Mesenchymal stem cell (in vitro differentiated cells and primary cell): ENCODE data around the gene IGF2BP1.
A peak's percentile ranks its signal among the peaks of the same experiment; 100 is the strongest.

ENCODE experiments used
- DNase-seq: peaks from one replicate; pipeline ENCODE4 v3.0.0-alpha.2; 2013
- H2AFZ ChIP-seq: one replicate; pipeline ENCODE4 v1.6.1; 2013; ENCODE audit warnings: low read depth, mild to moderate bottlenecking, control low read depth, inconsistent platforms, low read length, moderate library complexity
- H2AK5ac ChIP-seq: 2 replicates; pipeline ENCODE4 v1.6.1; 2013; ENCODE audit warnings: low read length, moderate library complexity, mild to moderate bottlenecking, inconsistent platforms; ENCODE audit not compliant: severe bottlenecking
- H2BK120ac ChIP-seq: one replicate; pipeline ENCODE4 v1.6.1; 2013; ENCODE audit warnings: low read depth, mild to moderate bottlenecking, inconsistent platforms, low read length, moderate library complexity
- H2BK12ac ChIP-seq, 2 experiments: one replicate each; pipeline ENCODE4 v1.6.1; 2013; ENCODE audit warnings: inconsistent platforms in 2 of 2, low read length in 2 of 2, mild to moderate bottlenecking in 2 of 2, moderate library complexity in 2 of 2, control low read depth in 1 of 2
- H2BK15ac ChIP-seq: one replicate; pipeline ENCODE4 v1.6.1; 2013; ENCODE audit warnings: mild to moderate bottlenecking, low read depth, inconsistent platforms; ENCODE audit not compliant: poor library complexity, severe bottlenecking
- H2BK5ac ChIP-seq: 2 replicates; pipeline ENCODE4 v1.6.1; 2013; ENCODE audit warnings: low read depth, mild to moderate bottlenecking, low read length, control low read depth, inconsistent platforms; ENCODE audit not compliant: poor library complexity, severe bottlenecking
- H3K14ac ChIP-seq, 2 experiments: one replicate each; pipeline ENCODE4 v1.6.1; 2013; ENCODE audit warnings: inconsistent platforms in 2 of 2, low read length in 2 of 2, control low read depth in 1 of 2, mild to moderate bottlenecking in 1 of 2, moderate library complexity in 1 of 2
- H3K18ac ChIP-seq, 2 experiments: one replicate each; pipeline ENCODE4 v1.6.1; 2013; ENCODE audit warnings: inconsistent platforms in 2 of 2, low read length in 2 of 2, control low read depth in 1 of 2, low read depth in 1 of 2, mild to moderate bottlenecking in 1 of 2
- H3K23ac ChIP-seq, 2 experiments: one replicate each; pipeline ENCODE4 v1.6.1; 2013; ENCODE audit warnings: inconsistent platforms in 2 of 2, low read length in 2 of 2, mild to moderate bottlenecking in 2 of 2, moderate library complexity in 2 of 2, control low read depth in 1 of 2
- H3K27ac ChIP-seq: 2 replicates; pipeline ENCODE4 v1.5.1; 2013; ENCODE audit warnings: mild to moderate bottlenecking, moderate library complexity, low read length, control low read depth, inconsistent platforms; ENCODE audit not compliant: poor library complexity, severe bottlenecking
- H3K27me3 ChIP-seq, 2 experiments: 2 replicates each; pipeline versions ENCODE4 v1.6.1 to v1.7.0; 2013; ENCODE audit warnings: low read length in 2 of 2, mild to moderate bottlenecking in 2 of 2, moderate library complexity in 2 of 2, control low read depth in 1 of 2, inconsistent platforms in 1 of 2; ENCODE audit not compliant: control insufficient read depth in 1 of 2, insufficient read depth in 1 of 2
- H3K36me3 ChIP-seq, 2 experiments: 2 replicates each; pipeline versions ENCODE4 v1.6.1 to v1.7.0; 2013; ENCODE audit warnings: low read length in 2 of 2, control low read depth in 1 of 2, inconsistent platforms in 1 of 2, low read depth in 1 of 2, mild to moderate bottlenecking in 1 of 2; ENCODE audit not compliant: insufficient read depth in 2 of 2, control insufficient read depth in 1 of 2
- H3K4ac ChIP-seq, 2 experiments: one replicate each; pipeline ENCODE4 v1.6.1; 2013; ENCODE audit warnings: inconsistent platforms in 2 of 2, low read length in 2 of 2, mild to moderate bottlenecking in 2 of 2, moderate library complexity in 2 of 2, control low read depth in 1 of 2, low read depth in 1 of 2
- H3K4me1 ChIP-seq: 2 replicates; pipeline ENCODE4 v1.6.1; 2013; ENCODE audit warnings: low read depth, low read length, control low read depth; ENCODE audit not compliant: control insufficient read depth, insufficient read depth
- H3K4me2 ChIP-seq: 2 replicates; pipeline ENCODE4 v1.6.1; 2013; ENCODE audit warnings: low read length, mild to moderate bottlenecking, inconsistent platforms; ENCODE audit not compliant: poor library complexity, severe bottlenecking
- H3K4me3 ChIP-seq, 2 experiments: 2 replicates each; pipeline versions ENCODE4 v1.5.1 to v1.7.0; 2013; ENCODE audit warnings: low read length in 2 of 2, mild to moderate bottlenecking in 2 of 2, control low read depth in 1 of 2, low read depth in 1 of 2; ENCODE audit not compliant: insufficient read depth in 1 of 2
- H3K79me1 ChIP-seq: replicated peaks from 2 replicates; pipeline ENCODE4 v1.6.1; 2013; ENCODE audit warnings: mild to moderate bottlenecking, control low read depth, low read length, inconsistent platforms; ENCODE audit not compliant: poor library complexity, severe bottlenecking
- H3K9ac ChIP-seq: 2 replicates; pipeline ENCODE4 v1.7.0; 2013; ENCODE audit warnings: mild to moderate bottlenecking, low read length, moderate library complexity
- H3K9me3 ChIP-seq: 2 replicates; pipeline ENCODE4 v1.7.0; 2013; ENCODE audit warnings: mild to moderate bottlenecking, low read length; ENCODE audit not compliant: control insufficient read depth
- H4K8ac ChIP-seq: one replicate; pipeline ENCODE4 v1.6.1; 2013; ENCODE audit warnings: inconsistent platforms, mild to moderate bottlenecking, low read length, moderate library complexity
- H4K91ac ChIP-seq: one replicate; pipeline ENCODE4 v1.6.1; 2013; ENCODE audit warnings: mild to moderate bottlenecking, low read length, inconsistent platforms
- WGBS: methylation state at CpG from one replicate; pipeline ENCODE4 v1.1.7; 2013; ENCODE audit warnings: mixed read lengths; 5-methylcytosine and 5-hydroxymethylcytosine counted together

IGF2BP1 gene

GRCh38 chr17:49020609-49021008, 23.4 kb downstream of the IGF2BP1 start:
- H3K23ac ChIP-seq: no peak overlapping the region
- WGBS: 82% methylated on average over 7 of the region's 8 CpGs
- H3K36me3 ChIP-seq: peaks cover 0 to 4% of the 10 kb centered on the region in 2 experiments
- no peak overlapping the region for H4K91ac ChIP-seq
- peaks cover 0 to 12% of the 10 kb centered on the region in 2 experiments for H3K27me3 ChIP-seq
- no peak overlapping the region for H2BK12ac ChIP-seq
- H4K8ac ChIP-seq: no peak overlapping the region
- H3K9me3 ChIP-seq: no peaks in the 10 kb centered on the region
- no peak overlapping the region for H2BK120ac ChIP-seq
- H3K79me1 ChIP-seq: peaks cover 2% of the 10 kb centered on the region
- peak overlapping the region; percentile 71 for H2AK5ac ChIP-seq
- H2AFZ ChIP-seq: no peak overlapping the region
- H3K14ac ChIP-seq: no peak overlapping the region
- H3K18ac ChIP-seq: no peak overlapping the region
- H3K9ac ChIP-seq: no peak overlapping the region
- DNase-seq: no peak
- no peak overlapping the region for H3K4me3 ChIP-seq
- H3K4me2 ChIP-seq: no peak overlapping the region
- peak overlapping the region; percentile 81 for H3K27ac ChIP-seq
- no peak overlapping the region for H3K4ac ChIP-seq
- H2BK5ac ChIP-seq: no peak overlapping the region
- no peak overlapping the region for H2BK15ac ChIP-seq
- H3K4me1 ChIP-seq: peaks cover 39% of the 10 kb centered on the region

- no peak overlapping the region for H2BK15ac ChIP-seq
- H4K91ac ChIP-seq: no peak overlapping the region
- H3K27me3 ChIP-seq: peaks cover 0 to 6% of the 10 kb centered on the region in 2 experiments
- H3K9me3 ChIP-seq: no peaks in the 10 kb centered on the region
- peak overlapping the region; percentile 99 for H2AK5ac ChIP-seq
- no peak overlapping the region for H3K4me2 ChIP-seq
- peak overlapping the region in 1 of 2 experiments; percentile 10 for H2BK12ac ChIP-seq
- peaks cover 0 to 6% of the 10 kb centered on the region in 2 experiments for H3K36me3 ChIP-seq
- H3K79me1 ChIP-seq: peaks cover 3% of the 10 kb centered on the region
- no peak overlapping the region for H3K4ac ChIP-seq
- DNase-seq: peak; percentile 47
- peak overlapping the region in 1 of 2 experiments; percentile 83 for H3K18ac ChIP-seq
- no peak overlapping the region for H3K23ac ChIP-seq
- no peak overlapping the region for H4K8ac ChIP-seq
- WGBS: 42% methylated on average over 5 of the region's 5 CpGs
- H3K4me3 ChIP-seq: no peak overlapping the region
- H3K27ac ChIP-seq: peak overlapping the region; percentile 81
- no peak overlapping the region for H3K14ac ChIP-seq
- H2AFZ ChIP-seq: no peak overlapping the region
- peak overlapping the region; percentile 39 for H2BK120ac ChIP-seq
- no peak overlapping the region for H3K9ac ChIP-seq
- peak overlapping the region; percentile 94 for H2BK5ac ChIP-seq
- H3K4me1 ChIP-seq: peaks cover 36% of the 10 kb centered on the region
Observed at GRCh38 chr17:49021095-49021767, 24.0 kb downstream of the IGF2BP1 start.

DNA sequence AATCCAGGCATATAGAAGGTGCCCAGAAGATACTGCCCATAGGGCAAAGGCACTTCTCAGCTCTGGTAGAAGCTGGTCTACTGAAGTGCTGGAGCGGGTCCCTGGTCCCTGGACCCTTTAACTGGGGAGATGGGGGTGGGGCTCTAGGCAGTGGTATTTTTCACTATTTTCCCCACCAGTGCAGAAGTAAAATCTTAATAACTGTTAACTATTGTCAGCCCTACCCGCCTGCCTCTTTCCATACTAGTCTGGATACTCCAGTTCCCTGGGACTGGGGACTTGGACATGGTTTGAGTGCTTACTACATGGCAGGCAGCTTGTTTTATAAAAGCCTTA, 24.6 kb downstream of the IGF2BP1 start:
- no peak overlapping the region for H3K23ac ChIP-seq

DNA sequence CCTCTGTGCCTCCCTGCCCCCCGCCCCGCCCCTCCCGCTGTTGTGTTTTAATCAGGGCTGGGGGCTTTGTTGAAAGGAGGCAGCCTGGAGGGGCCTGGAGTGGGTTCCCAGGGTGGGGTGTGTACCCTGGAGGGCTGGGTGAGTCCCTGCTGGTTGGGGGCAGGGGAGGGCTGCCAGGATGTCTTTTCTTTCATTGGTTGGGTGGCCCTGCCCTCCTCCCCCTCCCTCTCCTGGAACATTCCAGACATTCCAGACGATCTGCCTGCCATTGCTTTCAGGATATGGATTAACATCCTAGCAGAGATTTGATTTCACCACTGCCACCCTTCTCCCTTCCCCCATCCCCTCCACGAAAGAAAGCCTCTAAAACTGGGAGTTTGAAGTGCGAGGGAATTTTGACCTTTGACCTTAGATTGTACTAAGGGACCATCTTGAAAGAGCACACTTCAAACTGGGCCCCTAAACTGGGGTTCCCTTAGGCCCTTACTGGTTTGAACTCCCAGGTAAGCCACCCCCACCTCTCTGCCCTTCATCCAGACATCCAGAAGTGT, 25.3 kb downstream of the IGF2BP1 start:
- Histone ChIP-seq H2AFZ (no peak overlapping the region), H4K91ac (no peak overlapping the region), H2BK12ac (peak overlapping the region in 1 of 2 experiments; percentile 38), H3K79me1 (peaks cover 5% of the 10 kb centered on the region), H3K4ac (peak overlapping the region in 1 of 2 experiments; percentile 1), H3K4me3 (no peak overlapping the region), H2BK5ac (peak overlapping the region; percentile 94), H3K18ac (peak overlapping the region in 1 of 2 experiments; percentile 83), H3K9ac (no peak overlapping the region), H3K36me3 (peaks cover 0 to 15% of the 10 kb centered on the region in 2 experiments), H3K9me3 (no peaks in the 10 kb centered on the region), H3K14ac (no peak overlapping the region), H3K23ac (no peak overlapping the region), H3K4me1 (peaks cover 26% of the 10 kb centered on the region), H4K8ac (peak overlapping the region; percentile 12), H3K27ac (peak overlapping the region; percentile 81), H2BK120ac (peak overlapping the region; percentile 27), H3K4me2 (peak overlapping the region; percentile 7), H2BK15ac (no peak overlapping the region), H2AK5ac (peak overlapping the region; percentile 72), H3K27me3 (peaks cover 0 to 3% of the 10 kb centered on the region in 2 experiments)
- 9% methylated on average over 6 of the region's 6 CpGs for WGBS
- no peak for DNase-seq

More for the DNA sequence above, 24.6 kb downstream of the IGF2BP1 start:
- H2AK5ac ChIP-seq: peak overlapping the region; percentile 99
- peak overlapping the region; percentile 94 for H2BK5ac ChIP-seq
- H2BK12ac ChIP-seq: peak overlapping the region; percentile 10 to 22
- no peaks in the 10 kb centered on the region for H3K9me3 ChIP-seq
- peak overlapping the region; percentile 1 for H4K91ac ChIP-seq
- no peak overlapping the region for H3K4me3 ChIP-seq
- no peak for DNase-seq
- H3K9ac ChIP-seq: no peak overlapping the region
- H4K8ac ChIP-seq: peak overlapping the region; percentile 51
- H2BK120ac ChIP-seq: peak overlapping the region; percentile 39
- peaks cover 0 to 3% of the 10 kb centered on the region in 2 experiments for H3K27me3 ChIP-seq
- no peak overlapping the region for H3K4me2 ChIP-seq
- H3K18ac ChIP-seq: peak overlapping the region in 1 of 2 experiments; percentile 83
- H3K79me1 ChIP-seq: peaks cover 3% of the 10 kb centered on the region
- H3K4ac ChIP-seq: no peak overlapping the region
- H2BK15ac ChIP-seq: no peak overlapping the region
- H3K4me1 ChIP-seq: peaks cover 31% of the 10 kb centered on the region
- 83% methylated on average over 1 of the region's 2 CpGs for WGBS
- peak overlapping the region; percentile 81 for H3K27ac ChIP-seq
- H3K36me3 ChIP-seq: peaks cover 0 to 11% of the 10 kb centered on the region in 2 experiments
- no peak overlapping the region for H3K14ac ChIP-seq
- H2AFZ ChIP-seq: no peak overlapping the region
